ENCODE data around the gene DNAH6.

Gene DNAH6

DNA sequence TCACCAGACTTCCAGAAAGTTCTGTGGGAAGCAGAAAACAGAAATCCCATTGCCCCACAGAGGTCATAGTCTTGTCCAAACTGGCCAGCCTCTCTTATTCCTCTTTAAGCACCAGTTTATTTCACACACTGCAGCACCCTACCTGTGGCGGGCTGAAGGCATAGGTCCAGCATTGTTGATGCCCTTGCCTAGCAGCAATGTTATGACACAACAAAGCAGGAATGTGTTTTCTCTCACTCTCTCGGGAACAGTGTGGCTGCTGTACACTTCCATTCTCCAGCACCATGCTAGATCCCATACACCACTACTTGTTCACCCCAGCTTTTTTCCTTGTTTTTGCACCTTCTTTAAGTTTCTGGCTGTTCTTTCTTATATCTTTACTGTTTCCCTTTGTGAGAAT, 181.6 kb downstream of the DNAH6 start:
- no peak for DNase-seq

DNA sequence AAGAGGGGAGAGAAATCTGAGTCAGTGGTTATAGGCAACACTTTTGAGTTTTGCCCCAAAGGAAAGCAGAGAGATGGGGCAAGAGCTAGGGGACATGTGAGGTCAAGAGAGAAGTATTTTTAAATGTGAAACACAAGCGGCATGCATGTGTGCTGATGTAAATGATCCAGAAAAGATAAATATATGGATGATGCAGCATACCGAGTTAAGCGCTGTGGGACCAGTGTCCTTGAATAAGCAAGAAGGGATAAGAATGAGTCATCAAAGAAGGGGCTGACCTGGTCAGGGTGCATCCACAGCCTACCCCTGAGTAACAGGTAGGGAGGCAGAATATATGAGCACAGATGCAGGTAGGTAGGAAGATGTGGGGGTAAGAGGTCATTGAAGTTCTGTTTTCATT, 183.7 kb downstream of the DNAH6 start:
- no peak for DNase-seq

DNA sequence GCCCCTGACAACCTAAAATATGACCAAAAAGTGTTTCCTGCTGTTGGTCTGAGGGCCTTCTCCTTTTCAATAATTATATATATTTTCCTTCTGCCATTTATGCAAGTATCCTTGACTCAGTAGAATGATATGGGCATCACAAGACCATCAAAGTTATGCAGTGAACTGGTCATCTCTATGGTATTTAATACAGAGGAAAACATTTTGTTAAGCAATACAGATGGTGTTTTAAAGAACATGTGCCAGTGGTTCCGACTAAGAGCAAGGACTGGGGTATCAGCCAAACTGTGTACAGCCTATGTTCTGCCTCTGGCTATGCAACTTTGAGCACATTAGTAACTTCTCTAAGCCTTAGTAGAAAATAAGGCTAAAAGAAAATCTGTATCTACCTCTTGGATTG, 185.6 kb downstream of the DNAH6 start:
- no peak for DNase-seq

DNA sequence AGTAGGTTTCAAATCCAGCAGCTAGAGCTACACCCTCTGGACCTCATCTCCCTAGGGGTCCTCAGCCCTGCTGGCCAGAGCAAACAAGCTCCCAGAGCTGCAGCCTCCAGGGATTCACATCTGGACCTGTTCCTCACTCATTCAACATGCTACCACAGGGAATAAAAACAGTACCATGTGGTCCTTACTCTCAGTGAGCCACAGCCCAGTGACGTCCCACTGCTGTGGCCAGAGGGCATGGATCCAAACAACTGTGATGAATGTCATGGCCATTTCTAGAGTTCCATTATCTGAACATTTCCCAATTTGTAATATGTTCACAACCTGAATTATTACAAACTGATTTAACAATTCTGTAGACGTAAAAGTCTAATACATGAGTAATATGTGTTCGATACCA, 186.6 kb downstream of the DNAH6 start:
- DNase-seq, result no peak

DNA sequence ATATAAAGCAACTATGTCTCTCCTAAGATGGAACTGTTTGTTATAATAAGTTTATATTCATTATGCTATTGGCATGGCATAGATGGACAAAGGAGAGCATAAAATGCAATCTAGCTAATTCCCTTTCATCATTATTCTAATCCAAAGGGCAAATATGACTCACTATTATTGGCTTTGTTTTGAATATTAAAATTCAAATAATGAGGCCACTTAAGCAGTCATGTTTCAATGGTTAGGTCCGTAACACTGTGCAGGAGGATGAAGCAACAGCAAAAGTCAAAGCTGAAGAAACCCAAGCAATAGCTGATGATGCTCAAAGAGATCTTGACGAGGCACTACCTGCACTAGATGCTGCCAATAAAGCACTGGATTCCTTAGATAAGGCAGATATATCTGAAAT, 187.5 kb downstream of the DNAH6 start:
- DNase-seq, result no peak

DNA sequence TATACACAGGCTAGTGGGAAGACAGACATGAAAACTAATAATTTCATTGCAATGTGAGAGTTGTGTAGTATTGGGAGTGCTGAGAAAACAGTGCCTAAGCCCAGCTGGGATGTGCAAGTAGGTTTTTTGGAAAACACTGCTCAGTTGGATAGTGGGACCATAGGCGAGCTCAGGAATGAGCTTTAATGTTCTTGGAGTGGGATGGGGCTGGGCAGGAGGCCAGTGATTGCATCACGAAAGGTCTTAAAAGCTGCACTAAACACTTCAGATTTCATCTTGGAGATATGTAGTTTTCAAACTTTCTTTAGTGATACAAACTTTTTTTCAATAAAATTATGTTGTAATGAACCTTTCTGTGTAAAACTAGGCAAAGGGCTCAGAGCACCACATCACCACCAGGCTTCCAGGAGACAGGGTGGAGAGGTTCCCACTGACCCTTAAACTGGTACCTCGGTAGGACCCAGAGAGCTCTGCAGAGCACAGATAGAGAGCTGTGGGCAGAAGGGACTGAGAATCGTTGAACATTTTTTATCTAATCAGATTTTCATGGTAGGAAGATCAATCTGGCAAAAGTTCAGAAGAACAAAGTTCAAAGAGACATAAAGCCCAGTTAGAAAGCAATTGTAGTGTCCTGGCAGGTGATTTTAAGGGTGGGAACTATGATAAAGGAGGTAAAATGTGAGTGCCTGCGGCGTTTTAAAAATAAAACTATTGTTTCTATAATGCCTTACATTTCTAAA, 188.4 kb downstream of the DNAH6 start:
- no peak for DNase-seq

DNA sequence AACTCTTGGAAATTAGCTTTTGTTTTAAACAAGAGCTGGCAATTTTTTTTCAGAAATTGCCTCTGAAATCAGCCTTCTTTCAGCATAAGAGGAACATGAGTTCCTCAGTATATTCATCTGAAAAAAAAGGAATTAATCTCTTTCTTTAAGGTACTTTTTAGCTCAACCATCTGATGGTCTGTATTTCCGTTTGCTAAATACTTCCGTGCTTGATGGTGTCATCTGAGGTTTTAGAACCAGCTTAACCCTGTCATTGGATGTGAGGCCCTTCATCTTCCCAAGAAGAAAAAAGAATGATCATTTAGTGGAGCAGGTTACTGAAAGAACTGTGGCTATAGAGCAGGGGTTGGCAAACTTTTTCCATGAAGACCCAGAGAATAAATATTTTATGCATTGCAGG, 189.6 kb downstream of the DNAH6 start:
- no peak for DNase-seq

DNA sequence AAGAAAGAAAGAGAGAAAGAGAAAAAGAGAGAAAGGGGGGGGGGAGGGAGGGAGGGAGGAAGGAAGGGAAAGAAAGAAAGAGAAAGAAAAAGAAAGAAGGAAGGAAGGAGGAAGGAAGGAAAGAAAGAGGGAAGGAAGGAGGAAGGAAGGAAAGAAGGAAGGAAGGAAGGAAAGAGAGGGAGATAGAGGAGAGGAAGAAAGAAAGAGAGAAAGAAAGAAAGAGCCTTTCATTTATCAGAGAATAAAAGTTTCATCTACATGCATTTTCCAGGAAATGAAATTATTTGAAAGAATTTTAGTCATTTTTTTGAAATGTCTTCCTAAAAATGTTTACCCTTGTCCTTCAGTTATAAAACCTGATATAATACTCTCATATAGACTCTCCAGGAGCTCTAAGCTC, 192.1 kb downstream of the DNAH6 start:
- no peak for DNase-seq

DNA sequence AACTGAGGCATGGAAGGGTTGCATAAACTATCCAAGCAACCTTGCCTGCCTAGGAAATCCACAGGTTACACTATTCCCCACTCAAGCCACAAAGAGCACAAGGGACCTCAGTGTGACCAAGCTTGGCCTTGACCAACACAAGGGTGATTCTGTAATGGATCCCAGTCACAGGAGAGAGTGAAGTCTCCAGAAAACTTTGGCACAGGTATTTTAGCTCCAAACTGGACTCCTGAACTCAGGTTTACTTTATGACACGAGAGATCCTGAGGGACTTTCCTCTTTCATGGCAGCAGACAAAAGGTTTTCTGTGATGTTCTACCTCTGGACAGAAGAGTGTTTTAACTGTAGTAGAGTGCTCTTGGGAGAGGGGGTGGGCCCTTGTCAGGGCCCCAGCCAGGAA, 195.4 kb downstream of the DNAH6 start:
- no peak for DNase-seq

DNA sequence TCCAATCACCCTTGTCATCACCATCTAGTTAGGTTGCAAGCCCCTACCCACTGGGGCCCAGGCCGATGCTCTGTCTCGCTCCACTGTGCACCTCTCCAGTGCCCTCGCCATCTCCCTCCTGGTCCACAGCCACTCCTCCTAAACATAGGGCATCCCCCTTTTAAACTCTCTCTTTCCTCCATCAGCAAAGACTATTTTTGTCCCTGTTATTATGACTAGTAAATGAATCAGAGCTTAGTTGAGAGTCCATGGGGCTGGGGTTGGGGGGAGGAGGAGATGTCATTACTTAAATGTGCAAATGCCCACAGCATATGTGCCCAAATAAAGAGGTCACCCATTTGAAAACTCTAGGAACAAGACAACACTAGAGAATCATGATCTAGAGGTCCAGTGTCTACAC, 197.1 kb downstream of the DNAH6 start:
- no peak for DNase-seq

DNA sequence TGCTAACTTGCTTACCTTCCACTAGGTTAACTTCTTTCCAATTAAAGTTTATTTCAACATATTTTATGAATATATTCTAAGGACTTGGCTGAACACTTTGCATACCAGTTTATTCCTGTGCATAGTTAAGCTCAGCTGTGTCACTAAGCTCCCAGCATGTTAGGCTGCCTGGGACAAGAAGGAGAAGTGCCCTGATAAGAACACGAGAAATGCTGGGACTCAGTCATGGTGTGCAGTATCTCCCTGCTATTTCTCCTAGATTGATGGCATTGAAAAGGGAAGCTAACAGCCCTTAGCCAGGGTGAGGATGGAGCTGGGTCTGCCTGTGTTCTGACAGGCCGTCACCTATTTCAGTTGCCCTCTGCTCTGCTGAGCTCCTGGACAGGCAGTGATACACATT, 200.3 kb downstream of the DNAH6 start:
- DNase-seq, result no peak

DNA sequence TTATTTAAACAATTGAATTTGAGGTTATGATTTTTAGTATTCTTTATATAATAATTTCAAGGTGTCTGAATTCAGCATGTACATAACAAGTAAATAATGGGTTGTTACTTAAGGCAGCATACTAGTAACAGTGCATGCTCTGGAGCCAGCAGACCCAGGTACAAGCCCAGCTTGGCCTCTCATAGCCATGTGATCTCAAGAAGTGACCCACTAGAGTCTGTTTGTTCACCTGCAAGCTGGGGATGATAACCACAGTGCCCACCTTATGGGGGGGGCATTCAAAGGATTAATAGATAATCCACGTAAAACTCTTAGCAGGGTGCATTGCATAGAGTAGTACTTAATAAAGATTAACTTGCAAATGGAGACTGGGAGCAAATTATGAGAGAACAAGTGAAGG, 201.0 kb downstream of the DNAH6 start:
- no peak for DNase-seq

DNA sequence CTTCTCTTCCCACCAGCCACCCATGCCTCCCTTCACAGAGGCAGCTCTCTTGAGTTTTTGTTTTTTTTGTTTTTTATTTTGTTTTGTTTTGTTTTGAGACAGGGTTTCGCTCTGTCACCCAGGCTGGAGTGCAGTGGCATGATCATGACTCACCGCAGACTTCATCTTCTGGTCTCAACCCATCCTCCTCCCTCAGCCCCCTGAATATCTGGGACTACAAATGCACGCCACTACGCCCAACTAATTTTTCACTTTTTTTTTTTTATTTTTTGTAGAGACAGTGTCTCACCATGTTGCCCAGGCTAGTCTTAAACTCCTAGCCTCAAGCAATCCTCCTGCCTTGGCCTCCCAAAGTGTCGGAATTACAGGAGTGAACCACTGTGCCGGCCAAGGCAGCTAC, 203.1 kb downstream of the DNAH6 start:
- no peak for DNase-seq

DNA sequence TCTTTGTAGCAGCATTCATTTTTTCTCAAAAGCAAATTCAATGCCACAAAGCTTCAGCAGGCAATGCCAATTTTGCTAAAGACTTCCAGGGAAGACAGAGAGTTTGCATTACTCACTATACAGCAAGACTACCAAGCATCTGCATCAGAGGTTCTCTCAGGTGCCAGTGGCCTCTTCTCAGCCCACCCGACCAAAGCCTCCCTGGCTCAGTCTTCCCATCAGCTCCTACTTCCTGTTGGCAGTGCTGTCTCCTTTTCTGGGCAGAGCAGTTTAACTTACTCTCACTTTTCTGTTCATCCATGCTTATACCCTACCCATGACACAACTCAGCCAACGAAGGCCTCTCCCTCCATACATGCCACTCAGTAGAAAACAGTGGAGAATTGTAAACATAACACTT, 207.5 kb downstream of the DNAH6 start:
- no peak for DNase-seq

DNA sequence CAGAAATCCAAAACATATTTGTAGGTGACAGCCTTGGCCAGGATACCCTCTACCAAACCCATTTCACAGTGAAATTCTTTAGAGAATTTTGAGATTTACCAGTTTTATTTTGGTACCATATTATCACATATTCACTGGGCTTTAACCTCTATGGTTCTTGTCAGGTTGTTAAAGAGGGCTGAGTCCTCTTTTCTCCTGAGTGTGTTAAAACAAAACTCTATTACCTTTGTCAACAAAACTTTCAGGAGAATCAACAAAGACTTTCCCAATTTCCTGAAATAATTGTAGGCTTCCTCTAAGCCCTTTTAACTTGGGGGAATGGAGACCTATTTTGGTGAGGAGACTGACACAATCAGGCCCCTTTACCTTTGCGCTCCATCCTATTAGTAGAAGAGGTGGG, 209.4 kb downstream of the DNAH6 start:
- DNase-seq, result no peak

DNA sequence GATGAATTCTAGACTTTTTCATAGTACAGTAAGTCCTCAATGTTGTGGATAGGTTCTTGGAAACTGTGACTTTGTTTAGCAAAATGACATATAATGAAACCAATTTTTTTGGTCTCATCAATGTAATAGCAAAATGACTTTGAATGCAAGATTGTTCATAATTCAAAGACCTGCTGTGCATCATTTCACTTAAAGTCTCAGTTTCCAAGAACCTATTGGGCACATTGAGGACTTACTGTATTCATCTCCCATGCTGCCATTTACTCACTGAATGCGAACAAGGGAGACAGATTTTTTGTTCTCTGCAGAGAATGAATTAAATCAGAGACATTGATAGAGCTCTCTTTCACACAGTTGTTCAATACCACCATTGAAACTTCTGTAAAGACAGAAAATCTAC, 211.0 kb downstream of the DNAH6 start:
- no peak for DNase-seq

DNA sequence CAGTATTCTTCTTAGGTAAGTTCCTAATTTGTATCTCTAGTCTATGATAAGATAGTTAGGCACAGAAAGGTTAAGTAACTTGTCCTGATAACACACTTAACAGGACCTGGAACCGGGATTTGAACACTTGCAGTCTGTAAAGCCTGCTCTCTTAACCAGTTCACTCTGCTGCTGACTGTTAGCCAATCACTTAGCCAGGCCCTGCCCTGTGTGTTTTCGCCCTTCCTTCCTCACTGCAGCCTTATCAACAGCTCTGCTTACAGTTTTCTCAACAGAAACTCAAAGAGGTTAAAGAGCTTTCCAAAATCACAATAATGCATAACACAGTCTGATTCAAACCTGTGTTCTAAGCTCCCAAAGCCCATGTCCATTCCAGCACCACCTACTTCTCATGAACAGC, 212.9 kb downstream of the DNAH6 start:
- DNase-seq, result no peak

DNA sequence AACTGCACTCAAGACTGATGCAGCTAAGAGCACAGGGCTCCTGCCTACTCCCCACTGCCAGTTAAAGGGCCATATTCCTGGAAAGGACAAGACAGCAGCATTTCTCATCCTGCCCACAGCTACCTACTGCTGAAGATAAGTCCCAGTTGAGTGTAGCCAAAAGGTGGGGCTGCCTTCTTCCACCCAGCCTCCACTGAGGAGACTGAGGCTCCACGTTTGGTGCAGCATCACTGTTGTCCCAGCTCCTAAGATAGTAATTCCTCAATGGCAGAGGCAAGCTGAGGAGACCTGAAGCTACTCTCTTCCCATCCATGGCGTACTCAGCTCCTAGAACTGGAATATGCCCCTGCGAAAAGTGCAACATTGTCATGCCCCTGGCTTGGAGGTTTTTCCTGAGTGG, 214.9 kb downstream of the DNAH6 start:
- DNase-seq, result no peak

DNA sequence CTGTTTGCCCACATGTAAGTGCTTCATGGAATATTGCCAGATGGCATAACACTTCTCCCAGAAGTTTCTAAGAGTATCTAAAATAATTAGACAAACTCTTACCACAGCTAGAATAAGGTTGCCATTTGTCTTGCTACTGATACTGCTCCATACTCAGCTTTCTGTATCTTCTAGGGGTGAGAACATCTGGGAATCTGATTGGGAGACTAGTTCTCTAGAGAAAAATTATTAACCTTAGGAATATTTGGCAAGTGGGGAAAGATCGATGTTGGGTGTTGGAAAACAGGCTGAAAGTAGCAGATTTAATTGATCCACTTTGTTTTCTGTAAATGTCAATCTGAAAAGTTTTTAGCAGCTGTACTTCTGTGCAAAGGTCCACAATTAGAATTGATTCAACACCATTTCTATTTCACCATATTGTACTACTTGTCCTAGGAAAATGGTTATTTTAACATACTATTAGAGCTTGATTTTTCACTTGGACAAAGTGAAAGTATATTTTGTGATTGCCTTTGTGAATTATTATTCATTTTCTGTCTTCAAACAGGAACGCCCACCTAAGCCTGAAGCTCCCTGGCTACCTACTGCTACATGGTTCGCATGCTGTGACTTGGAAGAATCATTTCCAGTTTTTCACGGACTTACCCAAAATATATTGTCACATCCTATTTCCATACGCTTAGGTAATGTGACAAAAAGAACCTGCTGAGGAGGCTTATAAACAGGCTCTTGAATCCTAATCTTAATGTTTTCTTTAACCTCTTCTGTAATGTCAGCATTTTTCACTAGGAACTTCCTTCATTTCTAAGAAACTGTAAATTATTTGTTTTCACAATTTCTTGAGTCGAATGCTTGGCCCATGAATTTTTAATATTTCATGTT, 216.8 kb downstream of the DNAH6 start:
- no peak for DNase-seq

DNA sequence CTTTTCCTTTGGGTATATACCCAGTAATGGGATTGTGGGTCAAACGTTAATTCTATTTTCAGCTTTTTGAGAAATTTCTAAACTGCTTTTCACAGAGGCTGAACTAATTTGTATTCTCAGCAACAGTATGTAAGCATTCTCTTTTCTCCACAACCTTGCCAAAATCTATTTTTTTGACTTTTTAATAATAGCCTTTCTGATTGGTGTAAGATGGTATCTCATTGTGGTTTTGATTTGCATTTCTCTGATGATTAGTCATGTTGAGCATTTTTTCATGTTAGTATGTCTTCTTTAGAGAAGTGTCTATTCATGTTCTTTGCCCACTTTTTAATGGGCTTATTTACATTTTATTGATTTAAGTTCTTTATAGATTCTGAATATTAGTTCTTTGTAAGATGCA, 219.1 kb downstream of the DNAH6 start:
- no peak for DNase-seq

DNA sequence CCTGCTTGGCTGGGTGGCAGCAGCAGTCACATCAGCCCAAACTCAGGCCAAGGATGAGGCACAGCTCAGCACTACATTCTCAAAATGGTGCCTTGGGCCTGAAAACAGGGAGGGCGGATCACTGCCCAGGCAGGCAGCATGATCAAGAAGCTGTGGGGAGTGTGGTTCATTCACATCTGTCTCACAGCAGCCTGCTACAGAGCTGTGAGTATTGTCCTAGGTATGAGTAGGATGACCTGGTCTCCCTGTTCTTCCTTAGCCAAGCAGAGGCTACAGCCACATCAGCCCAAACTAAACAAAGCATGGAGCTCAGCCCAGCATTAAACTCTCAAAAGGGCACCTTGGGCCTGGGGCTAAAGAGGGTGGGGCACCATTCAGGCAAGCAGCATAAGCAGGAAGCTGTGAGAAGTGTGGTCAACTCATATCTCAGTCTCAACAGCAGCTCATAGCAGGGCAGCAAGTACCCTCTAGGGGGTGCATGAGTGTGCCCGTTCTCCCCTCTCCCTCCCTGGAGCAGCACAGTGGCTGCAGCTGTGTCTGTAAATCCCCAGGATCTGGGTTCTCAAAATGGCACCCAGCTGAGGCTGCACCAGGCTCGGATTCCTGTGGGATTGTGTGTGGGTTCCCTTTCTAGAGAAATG, 225.0 kb downstream of the DNAH6 start:
- DNase-seq, result peak in 1 of 2 donors; percentile 11

DNA sequence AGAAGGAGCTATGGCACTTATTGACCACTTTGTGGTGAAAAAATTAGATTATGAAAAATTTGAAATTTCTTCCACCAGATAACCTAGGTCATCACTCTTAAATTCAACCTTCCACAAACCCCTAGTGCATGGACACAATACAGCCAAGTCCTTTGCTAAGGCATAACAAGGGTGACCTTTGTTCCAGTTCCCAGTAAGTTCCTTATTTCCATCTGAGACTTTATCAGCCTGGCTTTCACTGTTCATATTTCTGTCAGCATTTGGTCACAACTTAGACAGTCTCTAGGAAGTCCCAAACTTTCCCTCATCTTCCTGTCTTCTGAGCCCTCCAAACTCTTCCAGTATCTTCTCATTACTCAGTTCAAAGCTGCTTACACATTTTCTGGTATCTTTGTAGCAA, 232.0 kb downstream of the DNAH6 start:
- DNase-seq, result peak in 1 of 2 donors; percentile 20

DNA sequence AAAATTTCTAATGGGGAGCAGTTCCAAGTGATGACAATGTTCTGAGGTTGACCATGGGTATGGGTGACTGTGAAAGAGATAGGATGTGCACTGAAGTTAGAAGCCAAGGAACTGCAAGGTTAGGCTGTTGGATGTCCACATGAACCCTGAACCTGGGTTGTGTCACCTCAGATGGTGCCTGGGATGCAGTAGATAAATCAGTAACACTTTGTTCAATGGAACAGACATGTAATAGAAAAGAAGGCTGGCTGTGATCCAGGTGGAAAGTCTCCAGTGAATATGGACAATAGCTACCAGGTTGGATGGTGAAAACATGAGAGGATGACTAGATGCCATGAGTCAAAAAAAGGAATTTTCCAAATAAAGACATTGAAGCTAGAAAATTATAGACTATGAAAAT, 233.1 kb downstream of the DNAH6 start:
- DNase-seq, result no peak

DNA sequence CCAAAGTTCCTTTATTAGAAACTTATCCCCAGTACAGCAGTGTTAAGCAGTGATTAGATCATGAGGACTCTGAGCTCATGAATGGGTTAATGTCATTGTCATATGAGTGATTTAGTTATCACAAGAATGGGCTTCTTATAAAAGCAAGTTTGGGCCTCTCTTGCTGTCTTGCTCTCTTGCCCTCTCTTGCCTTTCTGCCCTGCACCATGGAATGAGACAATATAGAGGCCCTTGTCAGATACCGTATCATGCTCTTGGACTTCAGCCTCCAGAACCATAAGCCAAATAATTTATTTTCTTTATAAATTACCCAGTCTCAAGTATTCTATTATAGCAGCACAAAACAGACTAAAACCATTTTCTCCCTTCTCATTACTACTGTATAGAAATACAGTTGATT, 238.8 kb downstream of the DNAH6 start:
- DNase-seq, result no peak

Data from inflammatory macrophage (primary cell).